Right hindlimb (tissue), 1 donor: ENCODE measurements around the gene GXYLT2.
"Not testable (repeated sequence)": the region's sequence is repeated elsewhere in the genome, so short reads cannot be mapped to it uniquely, and the experiment has no call there.

ENCODE experiments used
- DNase-seq: peaks from one replicate; pipeline ENCODE4 v3.0.0-alpha.2; 2018

Gene GXYLT2

DNA sequence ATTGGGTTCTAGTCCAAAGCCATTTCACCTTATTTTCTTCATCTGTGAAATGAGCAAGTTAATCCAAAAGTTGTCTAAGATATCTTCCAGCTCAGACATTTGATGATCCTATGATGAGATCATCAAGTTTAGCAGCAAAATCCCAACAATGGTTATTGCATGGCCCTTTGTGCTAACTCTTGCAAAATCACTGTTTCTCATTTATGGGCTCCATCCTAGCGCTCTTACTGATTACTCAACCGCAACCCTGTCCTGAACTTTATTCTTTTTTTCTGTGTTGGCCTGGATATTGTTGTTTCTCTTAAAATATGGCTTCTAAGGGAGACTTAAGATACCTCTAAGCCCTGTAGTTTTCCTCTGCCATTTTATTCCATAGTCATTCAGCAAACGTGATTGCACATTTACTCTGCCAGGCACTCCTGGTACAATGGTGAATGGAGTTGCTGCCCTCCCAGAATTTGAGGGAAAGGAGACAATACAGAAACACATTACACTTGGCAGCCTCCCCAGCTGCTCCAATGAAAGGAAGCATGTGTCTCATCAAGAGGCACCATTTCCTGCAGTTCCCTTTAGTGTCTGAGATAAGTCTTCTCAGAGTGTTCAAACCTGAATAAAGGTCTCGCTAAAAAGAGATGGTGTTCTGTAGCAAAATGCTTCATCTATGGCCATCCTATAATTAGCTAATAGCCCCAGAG lies 4.4 kb downstream of the GXYLT2 start:
- DNase-seq, result peak; percentile 37

DNA sequence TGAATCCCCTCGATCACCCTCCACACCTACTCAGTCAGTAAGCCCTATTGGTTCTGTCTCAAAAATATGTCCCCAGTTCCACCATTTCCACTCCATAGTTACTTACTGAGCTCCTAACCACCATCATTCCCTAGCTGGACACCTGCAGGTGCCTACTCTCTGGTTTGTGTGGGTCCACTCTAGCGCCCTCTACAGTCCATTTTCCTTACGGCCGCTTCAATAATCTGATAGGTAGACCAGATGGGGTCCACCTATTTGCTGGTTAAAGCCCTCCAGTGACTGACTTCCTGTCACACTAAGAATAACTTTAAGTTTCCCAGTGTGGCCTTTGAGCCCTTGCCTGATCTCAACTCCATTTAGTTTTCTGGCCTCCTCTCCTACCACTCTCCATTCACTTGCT lies 5.0 kb downstream of the GXYLT2 start:
- no peak for DNase-seq

DNA sequence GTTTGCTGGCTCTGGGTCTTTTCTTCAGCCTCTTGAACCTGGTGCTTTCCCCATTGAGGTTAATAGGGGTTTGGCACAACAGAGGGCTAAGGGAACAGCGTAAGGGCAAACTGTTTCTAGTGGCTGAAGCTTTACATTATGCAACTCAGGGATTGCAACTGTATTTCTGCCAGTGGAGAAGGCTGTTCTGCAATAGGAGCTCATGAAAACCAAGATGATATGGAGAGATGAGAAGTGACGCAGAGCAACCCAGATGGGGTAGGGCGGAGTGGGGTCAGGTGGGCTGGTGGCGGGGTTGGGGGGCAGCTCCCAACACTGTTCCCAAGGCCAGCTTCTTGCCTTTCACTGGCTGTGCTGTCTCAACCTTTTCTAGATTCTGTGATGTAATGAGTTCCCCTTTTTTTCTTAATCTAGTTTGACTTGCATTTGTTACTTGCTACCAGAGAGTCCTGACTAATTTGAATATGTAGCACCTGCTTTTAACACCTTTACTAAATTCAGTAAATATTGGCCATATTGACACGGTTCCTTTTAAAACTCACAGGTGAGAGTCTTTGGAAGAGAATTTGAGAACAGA lies 7.2 kb downstream of the GXYLT2 start:
- DNase-seq, result no peak

DNA sequence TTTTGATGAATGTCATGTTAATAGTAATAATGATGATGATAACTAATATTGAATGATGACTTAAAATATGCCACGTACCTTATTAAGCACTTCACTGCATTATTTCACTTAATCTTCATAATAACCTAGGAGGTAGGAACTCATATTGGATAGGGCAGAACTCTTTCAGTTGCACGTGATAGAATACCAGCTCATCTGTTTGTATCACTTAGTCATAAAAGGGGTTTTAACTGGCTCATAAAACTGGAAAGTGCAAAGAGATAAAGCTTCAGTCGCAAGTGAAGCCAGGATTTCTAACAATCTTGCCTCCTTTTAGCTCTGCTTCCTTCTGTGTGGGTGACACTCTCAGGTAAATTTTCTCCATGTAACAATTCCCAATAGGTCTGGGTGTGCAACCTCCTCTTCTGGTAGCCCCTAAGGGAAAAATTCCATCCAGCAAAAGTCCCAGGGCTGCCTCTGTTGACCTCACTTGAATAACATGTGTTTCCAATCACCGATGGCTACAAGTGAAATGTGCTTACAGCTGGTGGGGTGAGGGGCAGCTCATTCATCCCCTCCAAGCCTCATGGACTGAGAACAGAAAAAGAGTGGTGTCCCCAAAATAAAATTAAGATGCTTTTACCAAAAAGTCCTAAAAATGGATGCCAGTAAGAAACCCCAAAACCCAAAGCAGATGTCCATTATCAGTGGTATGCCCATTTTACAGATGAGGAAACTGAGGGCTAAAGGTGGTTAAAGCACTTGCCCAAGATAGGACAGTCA lies 9.3 kb downstream of the GXYLT2 start:
- no peak for DNase-seq

- no peak for DNase-seq
Measured at GRCh38 chr3:72897758-72898007, 9.8 kb downstream of the GXYLT2 start.

DNA sequence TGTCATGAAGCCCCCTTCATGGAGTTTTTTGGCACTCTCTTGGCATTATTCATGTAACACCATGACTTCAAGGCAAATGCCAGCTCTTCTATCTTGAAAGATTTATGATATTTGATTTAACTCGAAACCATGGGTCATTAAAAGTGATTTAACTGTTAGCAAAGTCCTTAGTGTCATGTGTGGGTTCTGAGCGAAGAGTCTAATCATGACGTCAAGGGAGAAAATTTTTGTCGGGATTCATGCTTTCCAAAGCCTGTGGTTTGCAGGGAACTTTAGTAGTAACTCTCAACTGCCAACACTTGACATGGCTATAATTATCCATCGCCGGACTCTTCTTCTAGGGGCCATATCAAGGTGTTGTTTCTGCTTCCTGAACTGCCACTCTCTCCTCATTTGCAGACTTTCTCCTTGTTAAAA lies 11.5 kb downstream of the GXYLT2 start:
- no peak for DNase-seq

DNA sequence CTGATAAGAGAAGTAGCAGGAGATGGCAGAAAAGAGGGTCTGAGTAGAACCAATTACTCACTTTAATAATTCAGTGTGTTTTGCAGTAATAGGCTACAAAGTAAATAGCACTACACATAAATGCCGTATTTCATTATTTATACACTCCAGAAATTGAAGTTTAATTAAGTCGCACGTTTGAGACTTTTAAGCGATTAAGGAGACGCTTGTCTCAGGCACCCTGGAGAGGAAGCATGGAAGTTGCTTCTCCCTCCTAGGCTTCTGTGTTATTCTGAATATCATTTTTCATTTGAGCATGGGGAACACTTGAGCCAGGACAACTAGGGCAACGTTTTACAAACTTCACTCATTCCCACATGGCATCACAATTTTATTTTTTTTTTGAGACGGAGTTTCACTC lies 12.2 kb downstream of the GXYLT2 start:
- DNase-seq, result no peak

DNA sequence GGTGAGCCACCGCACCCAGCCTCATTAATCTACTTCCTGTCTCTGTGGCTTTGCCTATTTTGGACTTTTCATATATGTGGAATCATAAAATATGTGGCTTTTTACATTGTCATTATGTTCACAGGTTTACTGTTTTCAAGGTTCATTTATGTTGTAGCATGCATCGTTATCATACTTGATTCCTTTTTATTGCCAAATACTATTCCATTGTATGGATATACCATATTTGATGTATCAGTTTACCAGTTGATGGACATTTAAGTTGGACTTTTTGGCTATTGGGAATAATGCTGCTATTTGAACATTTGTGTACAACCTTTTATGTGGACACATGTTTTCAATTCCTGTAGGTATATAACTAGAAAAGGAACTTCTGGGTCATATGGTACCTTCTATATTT lies 14.0 kb downstream of the GXYLT2 start:
- no peak for DNase-seq

DNA sequence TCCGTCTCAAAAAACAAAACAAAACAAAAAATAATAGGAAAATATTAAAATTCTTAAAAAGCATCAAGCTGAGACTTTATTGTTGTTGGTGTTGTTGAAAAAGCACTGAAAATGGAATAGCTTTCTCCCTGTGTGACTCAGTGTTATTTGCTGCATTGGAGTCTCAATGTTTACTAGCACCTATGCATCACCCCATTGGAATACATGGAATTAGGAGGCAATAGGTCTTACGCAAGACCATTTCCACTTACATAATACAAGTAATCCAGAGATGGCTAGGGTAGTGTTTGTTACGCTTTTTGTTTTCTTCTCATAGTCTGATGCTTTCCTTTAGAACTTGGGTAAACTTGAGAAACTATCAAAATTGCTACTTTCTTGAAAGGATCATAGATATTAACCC lies 15.2 kb downstream of the GXYLT2 start:
- no peak for DNase-seq

DNA sequence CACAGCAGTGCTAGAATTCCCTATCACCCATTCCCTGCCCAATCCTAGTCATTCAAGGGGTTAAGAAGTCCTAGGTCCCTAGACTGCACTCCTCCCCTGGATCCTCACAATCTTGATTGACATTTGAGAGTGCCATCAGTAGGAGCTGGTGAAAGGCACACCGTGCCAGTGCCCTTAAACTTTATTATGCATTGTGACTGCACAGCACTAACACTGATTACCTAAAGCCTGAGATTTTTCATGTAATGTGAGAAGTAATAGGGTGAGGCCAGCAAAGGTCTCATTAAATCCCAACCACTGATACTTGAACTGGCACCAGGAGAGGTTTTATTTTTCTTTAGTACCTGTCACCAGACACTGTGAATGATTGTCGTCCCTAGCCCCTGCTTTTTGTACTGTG lies 16.3 kb downstream of the GXYLT2 start:
- no peak for DNase-seq

DNA sequence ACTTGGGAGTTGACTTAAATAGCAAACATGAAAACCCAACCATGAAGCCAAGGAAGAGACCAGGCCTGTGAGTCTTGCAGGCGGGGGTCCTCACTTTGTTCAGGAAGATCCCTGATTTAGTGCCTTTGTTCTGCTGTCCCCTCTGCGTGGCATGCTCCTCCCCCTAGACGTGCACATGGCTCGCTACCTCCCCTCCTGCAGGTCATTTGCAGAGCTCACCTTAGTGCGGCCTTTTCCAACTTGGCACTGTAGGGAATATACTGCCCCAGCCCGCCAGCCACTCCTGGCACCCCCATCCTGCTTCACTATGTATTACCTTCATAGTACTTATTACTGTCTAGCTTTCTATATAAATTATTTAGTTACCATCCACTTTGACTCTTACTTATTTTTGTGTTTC lies 18.3 kb downstream of the GXYLT2 start:
- DNase-seq, result no peak

- peak; percentile 93 for DNase-seq
Measured at GRCh38 chr3:72907131-72907711, 19.4 kb downstream of the GXYLT2 start.

DNA sequence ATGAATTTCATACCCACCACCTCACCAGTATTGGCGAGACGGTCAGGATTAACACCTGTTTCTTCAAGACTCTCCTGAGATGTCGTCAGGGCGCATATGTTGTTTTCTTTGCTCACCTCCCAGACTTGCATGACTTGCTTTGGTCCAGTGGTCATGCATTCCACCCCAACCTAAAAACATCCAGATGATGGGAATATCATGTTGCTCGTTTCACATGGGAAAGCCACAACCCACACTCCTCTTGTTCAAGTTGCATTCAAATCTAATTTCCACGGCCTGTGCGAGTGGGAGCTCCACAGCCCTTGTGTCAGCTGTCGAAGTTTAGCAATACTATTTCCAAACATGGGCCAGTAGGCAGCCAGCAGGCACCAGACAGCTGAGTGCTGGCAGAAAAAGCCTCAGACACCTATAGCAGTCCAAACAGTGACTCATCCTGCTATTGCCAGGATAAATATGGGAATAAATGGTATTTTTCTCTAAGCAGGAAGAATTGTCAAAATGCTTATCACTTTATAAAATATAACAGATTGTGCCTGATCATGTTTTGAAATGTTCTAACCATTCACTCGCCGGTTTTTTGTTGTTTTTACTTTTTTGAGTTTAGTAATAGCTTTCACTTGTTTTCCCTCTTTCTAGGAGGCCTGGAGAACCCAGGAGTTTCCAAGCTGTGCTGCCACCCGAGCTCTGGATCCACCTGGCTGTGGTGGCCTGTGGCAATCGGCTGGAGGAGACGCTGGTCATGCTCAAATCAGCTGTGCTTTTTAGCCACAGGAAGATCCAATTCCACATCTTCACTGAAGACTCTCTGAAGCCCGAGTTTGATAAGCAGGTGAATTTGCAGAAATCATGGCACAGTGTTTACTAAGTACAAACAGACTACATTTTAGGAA lies 20.1 kb downstream of the GXYLT2 start:
- DNase-seq, result peak; percentile 90

GRCh38 chr3:72909591-72909990 lies 21.7 kb downstream of the GXYLT2 start:
- no peak for DNase-seq

DNA sequence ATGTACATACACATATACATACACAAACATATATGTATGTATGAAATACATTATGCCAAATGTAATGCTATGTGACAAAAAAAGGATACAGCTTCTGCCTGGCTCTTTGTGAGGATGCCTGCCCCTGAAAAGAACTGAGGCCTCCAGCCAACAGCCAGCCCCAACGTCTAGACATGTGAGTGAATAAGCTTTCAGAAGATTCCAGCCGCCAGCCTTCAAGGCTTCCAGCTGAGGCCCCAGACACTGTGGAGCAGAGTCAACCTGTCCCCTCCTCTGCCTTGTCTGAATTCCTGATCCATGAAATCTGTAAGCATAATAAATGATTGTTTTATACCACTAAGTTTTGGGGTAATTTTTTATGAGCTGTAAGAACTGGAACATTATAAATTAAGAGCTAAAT lies 24.7 kb downstream of the GXYLT2 start:
- DNase-seq, result peak; percentile 38

- DNase-seq, result no peak
Measured at GRCh38 chr3:72914383-72914782, 26.5 kb downstream of the GXYLT2 start.

DNA sequence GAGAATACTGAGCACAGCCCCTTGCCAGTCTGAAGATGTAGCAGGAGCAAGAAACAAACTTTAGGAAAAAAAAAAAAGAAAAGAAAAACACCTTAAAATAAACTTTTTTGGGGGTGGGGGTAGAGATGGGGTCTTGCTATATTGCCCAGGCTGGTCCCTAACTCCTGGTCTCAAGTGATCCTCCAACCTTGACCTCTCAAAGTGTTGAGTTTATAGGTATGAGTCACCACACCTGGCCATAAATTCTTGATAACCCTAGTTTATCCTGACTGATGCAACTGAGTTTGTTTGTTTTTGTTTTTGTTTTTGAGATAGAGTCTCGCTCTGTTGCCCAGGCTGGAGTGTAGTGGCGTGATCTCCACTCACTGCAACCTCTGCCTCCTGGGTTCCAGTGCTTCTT lies 28.4 kb downstream of the GXYLT2 start:
- no peak for DNase-seq

- no peak for DNase-seq
Measured at GRCh38 chr3:72919520-72919919, 31.7 kb downstream of the GXYLT2 start.

- DNase-seq, result no peak
Measured at GRCh38 chr3:72924055-72924454, 36.2 kb downstream of the GXYLT2 start.

- DNase-seq, result not testable (repeated sequence)
Measured at GRCh38 chr3:72928781-72929735, 41.2 kb downstream of the GXYLT2 start.

- no peak for DNase-seq
Measured at GRCh38 chr3:72930754-72931153, 42.9 kb downstream of the GXYLT2 start.

- no peak for DNase-seq
Measured at GRCh38 chr3:72932416-72932815, 44.6 kb downstream of the GXYLT2 start.
